Fibroblast of lung (primary cell): ENCODE results near the gene IRF5. TPM values are rescaled to one million over a fixed set of nuclear protein-coding genes. Genes with fewer than 3 reads are reported as not detected.

Source experiments
- DNase-seq, 2 donors: peaks; one replicate each; pipeline versions ENCODE4 v3.0.0 to v3.0.0-alpha.2; 2010; ENCODE audit warnings: low read depth in 2 of 2
- H2AFZ ChIP-seq: 2 replicates; pipeline ENCODE4 v1.5.1; 2012; ENCODE audit warnings: low read length, control low read depth, inconsistent platforms
- H3K27ac ChIP-seq: 2 replicates; pipeline ENCODE4 v1.5.1; 2011; ENCODE audit warnings: low read length, control low read depth; ENCODE audit not compliant: insufficient read depth
- H3K27me3 ChIP-seq: 2 replicates; pipeline ENCODE4 v1.5.1; 2011; ENCODE audit warnings: mild to moderate bottlenecking, low read length; ENCODE audit not compliant: control insufficient read depth, insufficient read depth
- H3K36me3 ChIP-seq: 2 replicates; pipeline ENCODE4 v1.5.1; 2011; ENCODE audit warnings: low read length; ENCODE audit not compliant: control insufficient read depth, insufficient read depth
- H3K4me1 ChIP-seq: 2 replicates; pipeline ENCODE4 v1.5.1; 2011; ENCODE audit warnings: low read length; ENCODE audit not compliant: control insufficient read depth, insufficient read depth; ENCODE audit errors: extremely low read depth
- H3K4me2 ChIP-seq: 2 replicates; pipeline ENCODE4 v1.5.1; 2011; ENCODE audit warnings: low read length, control low read depth; ENCODE audit not compliant: insufficient read depth; ENCODE audit errors: extremely low read depth
- H3K4me3 ChIP-seq, 4 experiments: fragments of 200-600 bp in 1 of 4; sonication (generic) in 1 of 4; replicated peaks in 1 of 4; 2 replicates each; pipeline ENCODE4 v1.5.1; 2011 to 2016; ENCODE audit warnings: low read length in 4 of 4, low read depth in 3 of 4, mild to moderate bottlenecking in 3 of 4, control low read depth in 2 of 4, inconsistent platforms in 1 of 4, mixed read lengths in 1 of 4; ENCODE audit not compliant: insufficient read depth in 1 of 4; ENCODE audit errors: control extremely low read depth in 1 of 4
- H3K79me2 ChIP-seq: 2 replicates; pipeline ENCODE4 v1.5.1; 2012; ENCODE audit warnings: mild to moderate bottlenecking, low read length, inconsistent platforms; ENCODE audit not compliant: control insufficient read depth, insufficient read depth
- H3K9ac ChIP-seq: 2 replicates; pipeline ENCODE4 v1.5.1; 2011; ENCODE audit warnings: mild to moderate bottlenecking, low read length, control low read depth; ENCODE audit not compliant: insufficient read depth
- H3K9me3 ChIP-seq: 2 replicates; pipeline ENCODE4 v1.5.1; 2012; ENCODE audit warnings: low read depth, low read length; ENCODE audit not compliant: control insufficient read depth, insufficient read depth
- H4K20me1 ChIP-seq: 2 replicates; pipeline ENCODE4 v1.5.1; 2011; ENCODE audit warnings: low read length; ENCODE audit not compliant: control insufficient read depth, insufficient read depth; ENCODE audit errors: extremely low read depth
- EZH2 ChIP-seq: IDR thresholded peaks from 2 replicates; pipeline ENCODE4 v1.5.1; 2012; ENCODE audit warnings: low read length, control low read depth, mild to moderate bottlenecking; ENCODE audit errors: missing control alignments
- polyA plus RNA-seq, 2 donors: library from polyadenylated mRNA; depleted of rRNA in 1 of 2; stranded (reverse) in 1 of 2; unstranded in 1 of 2; fragments of >200 nt; gene quantifications; 2 replicates each; pipeline ENCODE4 v1.2.1, GENCODE V29; 2011 to 2012; ENCODE audit warnings: missing spikeins in 1 of 2
- total RNA-seq: library from RNA; depleted of rRNA; stranded (reverse); fragments of >200 nt; gene quantifications from 2 replicates; pipeline ENCODE4 v1.2.1, GENCODE V29; 2014
- TF ChIP-seq, protein P1 (sequence below), 2 donors: IDR thresholded peaks in 1 of 2; conservative IDR thresholded peaks in 1 of 2; 1 replicate in 1 of 2; 2 replicates in 1 of 2; pipeline ENCODE4 v1.5.1; 2011 to 2012; ENCODE audit warnings: low read length in 2 of 2, control low read depth in 1 of 2, inconsistent platforms in 1 of 2, low read depth in 1 of 2, mild to moderate bottlenecking in 1 of 2

The IRF5 gene
- total and polyA plus RNA-seq, 2 donors (not counting 1 experiment from before 2014, with no cell fraction given): 0.33 TPM; not detected in 1

- H3K36me3 ChIP-seq: no peaks in the 10 kb centered on the region
- H3K4me3 ChIP-seq: no peak overlapping the region
- no peak overlapping the region for H3K27ac ChIP-seq
- no peaks in the 10 kb centered on the region for H3K27me3 ChIP-seq
- no peaks in the 10 kb centered on the region for H3K9me3 ChIP-seq
- DNase-seq: no peak
- TF ChIP-seq EZH2: no peak
- TF ChIP-seq, protein P1, sequence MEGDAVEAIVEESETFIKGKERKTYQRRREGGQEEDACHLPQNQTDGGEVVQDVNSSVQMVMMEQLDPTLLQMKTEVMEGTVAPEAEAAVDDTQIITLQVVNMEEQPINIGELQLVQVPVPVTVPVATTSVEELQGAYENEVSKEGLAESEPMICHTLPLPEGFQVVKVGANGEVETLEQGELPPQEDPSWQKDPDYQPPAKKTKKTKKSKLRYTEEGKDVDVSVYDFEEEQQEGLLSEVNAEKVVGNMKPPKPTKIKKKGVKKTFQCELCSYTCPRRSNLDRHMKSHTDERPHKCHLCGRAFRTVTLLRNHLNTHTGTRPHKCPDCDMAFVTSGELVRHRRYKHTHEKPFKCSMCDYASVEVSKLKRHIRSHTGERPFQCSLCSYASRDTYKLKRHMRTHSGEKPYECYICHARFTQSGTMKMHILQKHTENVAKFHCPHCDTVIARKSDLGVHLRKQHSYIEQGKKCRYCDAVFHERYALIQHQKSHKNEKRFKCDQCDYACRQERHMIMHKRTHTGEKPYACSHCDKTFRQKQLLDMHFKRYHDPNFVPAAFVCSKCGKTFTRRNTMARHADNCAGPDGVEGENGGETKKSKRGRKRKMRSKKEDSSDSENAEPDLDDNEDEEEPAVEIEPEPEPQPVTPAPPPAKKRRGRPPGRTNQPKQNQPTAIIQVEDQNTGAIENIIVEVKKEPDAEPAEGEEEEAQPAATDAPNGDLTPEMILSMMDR (conservative IDR thresholded peaks at IDR 0.05 in 1 of 2, IDR thresholded peaks at IDR 0.05 in 1 of 2; ENCODE audit: low read depth in 1 of 2, low read length in 2 of 2): no peak
- H3K9ac ChIP-seq: no peak overlapping the region
- no peak overlapping the region for H3K4me2 ChIP-seq
- no peaks in the 10 kb centered on the region for H4K20me1 ChIP-seq
- no peak overlapping the region for H2AFZ ChIP-seq
- H3K4me1 ChIP-seq: no peaks in the 10 kb centered on the region
- no peaks in the 10 kb centered on the region for H3K79me2 ChIP-seq
Observed at GRCh38 chr7:128900237-128900636, 37.5 kb upstream of the IRF5 start.

DNA sequence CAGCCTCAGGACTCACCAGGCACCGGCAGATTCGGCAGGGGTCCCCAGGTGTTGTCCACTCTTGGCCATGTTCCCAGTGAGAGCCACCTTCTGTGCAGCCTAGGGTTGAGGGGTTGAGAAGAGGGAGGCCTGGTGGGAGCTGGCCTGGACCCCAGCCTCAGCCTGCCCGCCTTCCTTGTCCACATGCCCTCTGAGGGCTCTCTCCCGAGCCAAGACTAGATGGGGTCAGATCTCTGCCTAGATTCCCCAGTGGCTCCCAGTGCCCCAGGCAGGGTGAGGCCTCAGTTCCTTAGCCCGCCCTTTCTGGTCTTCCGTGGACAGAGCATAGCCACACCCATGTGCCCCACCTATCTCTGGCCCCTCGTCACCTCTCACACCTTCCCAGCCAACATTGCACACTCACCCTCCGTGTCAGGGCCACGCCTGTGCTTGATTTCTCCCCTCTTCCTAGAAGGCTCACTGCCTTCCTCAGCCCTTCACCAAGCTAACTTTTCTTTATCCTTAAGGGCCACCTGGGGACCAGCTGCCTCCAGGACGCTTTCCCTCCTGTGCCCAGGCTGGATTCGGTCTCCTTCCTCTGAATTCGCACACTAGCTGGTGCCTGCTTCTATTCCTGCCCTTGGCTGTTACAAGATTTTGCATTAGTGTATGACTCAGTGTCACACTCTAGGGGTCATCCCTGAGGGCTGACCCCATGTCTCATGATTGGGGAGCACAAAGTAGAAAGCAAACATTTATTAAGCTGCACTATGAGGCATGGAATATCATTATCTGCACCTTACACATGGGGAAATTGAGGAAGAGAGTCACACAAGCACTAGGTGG is 34.8 kb upstream of the IRF5 start:
- H3K4me1 ChIP-seq: no peaks in the 10 kb centered on the region
- no peak overlapping the region for H3K4me2 ChIP-seq
- H3K79me2 ChIP-seq: no peaks in the 10 kb centered on the region
- no peak overlapping the region for H3K9ac ChIP-seq
- no peak overlapping the region for H3K4me3 ChIP-seq
- H3K27me3 ChIP-seq: no peaks in the 10 kb centered on the region
- DNase-seq: peak in 1 of 2 donors; percentile 50
- no peak overlapping the region for H3K27ac ChIP-seq
- no peaks in the 10 kb centered on the region for H3K36me3 ChIP-seq
- H2AFZ ChIP-seq: no peak overlapping the region
- H3K9me3 ChIP-seq: no peaks in the 10 kb centered on the region
- no peak for TF ChIP-seq EZH2
- TF ChIP-seq, protein P1 (conservative IDR thresholded peaks at IDR 0.05 in 1 of 2, IDR thresholded peaks at IDR 0.05 in 1 of 2; ENCODE audit: low read depth in 1 of 2, low read length in 2 of 2): no peak
- H4K20me1 ChIP-seq: no peaks in the 10 kb centered on the region

- Histone ChIP-seq H3K4me3 (no peak overlapping the region), H3K79me2 (no peaks in the 10 kb centered on the region), H3K9ac (no peak overlapping the region), H4K20me1 (no peaks in the 10 kb centered on the region), H3K4me1 (no peaks in the 10 kb centered on the region), H3K9me3 (no peaks in the 10 kb centered on the region), H3K4me2 (no peak overlapping the region), H3K36me3 (no peaks in the 10 kb centered on the region), H2AFZ (no peak overlapping the region), H3K27ac (no peak overlapping the region), H3K27me3 (peaks cover 2% of the 10 kb centered on the region)
- no peak for DNase-seq
- TF ChIP-seq EZH2: no peak
- TF ChIP-seq, protein P1 (conservative IDR thresholded peaks at IDR 0.05 in 1 of 2, IDR thresholded peaks at IDR 0.05 in 1 of 2; ENCODE audit: low read depth in 1 of 2, low read length in 2 of 2): no peak
Observed at GRCh38 chr7:128903621-128904361, 33.9 kb upstream of the IRF5 start.
